ENCODE measurements around the gene KHDC4. TPM values are rescaled to one million over a fixed set of nuclear protein-coding genes. Genes with fewer than 3 reads are reported as not detected.

Gene KHDC4
- total and polyA plus RNA-seq, 9 of the 15 experiments (the other 6 are each of a cell fraction or from before 2014, with no cell fraction given), result 12.1 to 185 (median 65.6) TPM

- TF ChIP-seq MED1 (CRISPR knock-in tag; IDR thresholded peaks at IDR 0.05; ENCODE audit: borderline replicate concordance) (no peak), KAT7 (CRISPR knock-in tag; IDR thresholded peaks at IDR 0.05; ENCODE audit: borderline replicate concordance) (no peak), AFF4 (CRISPR knock-in tag; IDR thresholded peaks at IDR 0.05) (no peak), KDM5B (IDR thresholded peaks at IDR 0.05; ENCODE audit: insufficient replicate concordance, low read depth, low read length) (peak; percentile 56), GMEB1 (CRISPR knock-in tag; IDR thresholded peaks at IDR 0.05) (no peak), ZNF282 (CRISPR knock-in tag; IDR thresholded peaks at IDR 0.05) (no peak), RBM15 (IDR thresholded peaks at IDR 0.05; ENCODE audit: insufficient read depth, low read length) (no peak), BRD9 (IDR thresholded peaks at IDR 0.05; ENCODE audit: low read depth, partially characterized antibody) (no peak), ATF4 (CRISPR knock-in tag; IDR thresholded peaks at IDR 0.05) (no peak), DACH1 (IDR thresholded peaks at IDR 0.05; ENCODE audit: partially characterized antibody) (no peak), TFAM (CRISPR knock-in tag; conservative IDR thresholded peaks at IDR 0.05) (no peak), ARID1B (IDR thresholded peaks at IDR 0.05) (peak; percentile 56), PYGO2 (tag; IDR thresholded peaks at IDR 0.05) (no peak), RNF2 (IDR thresholded peaks at IDR 0.05) (peak; percentile 82), CBX2 (IDR thresholded peaks at IDR 0.05; ENCODE audit: insufficient read depth, low read length, poor library complexity, severe bottlenecking) (no peak), NCOR1 (IDR thresholded peaks at IDR 0.05) (peak; percentile 27; the same call in 1 of the 2 replicates), TGIF2 (CRISPR knock-in tag; IDR thresholded peaks at IDR 0.05) (no peak), NCOA4 (IDR thresholded peaks at IDR 0.05; ENCODE audit: partially characterized antibody) (no peak), POLR2A (conservative IDR thresholded peaks at IDR 0.05) (peak; percentile 44; the same call in 1 of the 2 replicates), ZC3H4 (CRISPR knock-in tag; IDR thresholded peaks at IDR 0.05; ENCODE audit: borderline replicate concordance) (no peak), THAP7 (CRISPR knock-in tag; IDR thresholded peaks at IDR 0.05) (no peak), EHMT2 (IDR thresholded peaks at IDR 0.05) (no peak), STAG1 (CRISPR knock-in tag; IDR thresholded peaks at IDR 0.05; ENCODE audit: borderline replicate concordance) (no peak)
Observed at GRCh38 chr1:155976062-155976912, 42.1 kb upstream of the KHDC4 start (continued).

Measured in K562 (cell line).